PFSK-1 (cell line): ENCODE results near the gene POMT1.

Experiments
- POLR2AphosphoS5 ChIP-seq: IDR thresholded peaks from 2 replicates; pipeline ENCODE4 v1.6.1; 2012; ENCODE audit warnings: low read depth, mild to moderate bottlenecking, control low read depth, low read length, moderate library complexity
- REST ChIP-seq, 2 experiments: IDR thresholded peaks; 2 replicates each; pipeline versions ENCODE4 v1.6.1 to v1.8.0; 2011 to 2012; ENCODE audit warnings: low read depth in 2 of 2, low read length in 2 of 2, control low read depth in 1 of 2, inconsistent platforms in 1 of 2, mild to moderate bottlenecking in 1 of 2, moderate library complexity in 1 of 2; ENCODE audit not compliant: insufficient read depth in 1 of 2

DNA sequence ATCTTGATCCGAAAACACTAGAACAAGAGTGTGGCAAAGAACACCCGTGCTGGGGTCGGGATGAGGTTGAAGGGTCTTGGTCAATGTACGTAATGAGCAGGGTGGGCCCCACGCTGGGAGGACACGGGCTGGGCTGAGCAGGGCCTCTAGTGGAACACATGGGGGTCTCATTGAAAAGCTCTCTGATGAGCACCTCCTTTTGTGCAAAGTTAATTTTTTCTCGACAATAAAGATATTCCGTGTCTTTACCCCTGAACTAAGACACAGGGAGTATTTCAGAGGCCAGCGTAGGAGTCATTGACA, 20.3 kb downstream of the POMT1 start:
- TF ChIP-seq POLR2AphosphoS5: no peak
- no peak for TF ChIP-seq REST (IDR thresholded peaks at IDR 0.05; ENCODE audit: insufficient read depth in 1 of 2, low read depth in 2 of 2, low read length in 2 of 2)
